SK-N-SH (cell line): Measurements from ENCODE around the gene AK2. TPM values are rescaled to one million over a fixed set of nuclear protein-coding genes. Genes with fewer than 3 reads are reported as not detected.
"Not testable (repeated sequence)": the region's sequence is repeated elsewhere in the genome, so short reads cannot be mapped to it uniquely, and the experiment has no call there.

Source experiments
- CTCF ChIA-PET: fragments of 300-600, 350-600 bp; formaldehyde crosslinking; extraction: SDS; loops from one replicate; lab custom pipeline; 2021; lab: Yijun Ruan, JAX
- POLR2A ChIA-PET: fragments of 350-600 bp; sonication (Branson Sonifier 250); formaldehyde crosslinking; extraction: SDS; loops from one replicate; lab custom pipeline; 2020; ENCODE audit warnings: antibody characterized with exemption, inconsistent platforms; lab: Yijun Ruan, JAX
- DNase-seq: peaks from one replicate; pipeline ENCODE4 v3.0.0; 2012
- H2AFZ ChIP-seq: fragments of 200-600 bp; sonication (generic); 2 replicates; pipeline ENCODE4 v1.8.1; 2016; ENCODE audit warnings: antibody characterized with exemption, mild to moderate bottlenecking, low read depth
- H3F3A ChIP-seq: fragments of 200-600 bp; sonication (generic); replicated peaks from 2 replicates; pipeline ENCODE3; 2016; ENCODE audit warnings: antibody characterized with exemption, mild to moderate bottlenecking; ENCODE audit not compliant: insufficient read depth
- H3K27ac ChIP-seq, 2 experiments: fragments of 200-500 bp in 1 of 2; fragments of 200-600 bp in 1 of 2; sonication (Bioruptor generic) in 1 of 2; sonication (generic), shearing (Covaris generic) in 1 of 2; 2 replicates each; pipeline versions ENCODE4 v1.5.1 to v1.6.1; 2014 to 2016; ENCODE audit warnings: low read depth in 2 of 2, inconsistent platforms in 1 of 2, low read length in 1 of 2, mild to moderate bottlenecking in 1 of 2, mixed read lengths in 1 of 2
- H3K27me3 ChIP-seq: fragments of 200-600 bp; sonication (generic), shearing (Covaris generic); 2 replicates; pipeline ENCODE4 v1.6.1; 2016; ENCODE audit warnings: mixed run types; ENCODE audit not compliant: insufficient read depth
- H3K36me3 ChIP-seq, 2 experiments: fragments of 200-500 bp in 1 of 2; fragments of 200-600 bp in 1 of 2; sonication (Bioruptor generic) in 1 of 2; sonication (generic) in 1 of 2; replicated peaks in 1 of 2; 2 replicates each; pipeline versions ENCODE3 to v1.5.1; 2014 to 2016; ENCODE audit warnings: low read length in 1 of 2, mild to moderate bottlenecking in 1 of 2; ENCODE audit not compliant: insufficient read depth in 2 of 2, control insufficient read depth in 1 of 2
- H3K4me1 ChIP-seq, 2 experiments: fragments of 200-500 bp in 1 of 2; fragments of 200-600 bp in 1 of 2; sonication (Bioruptor generic) in 1 of 2; sonication (generic), shearing (Covaris generic) in 1 of 2; 2 replicates each; pipeline versions ENCODE4 v1.5.1 to v1.6.1; 2014 to 2016; ENCODE audit warnings: low read depth in 1 of 2, low read length in 1 of 2, mixed run types in 1 of 2; ENCODE audit not compliant: insufficient read depth in 2 of 2, control insufficient read depth in 1 of 2
- H3K4me2 ChIP-seq: fragments of 200-600 bp; sonication (generic), shearing (Covaris generic); 2 replicates; pipeline ENCODE4 v1.6.1; 2017; ENCODE audit warnings: mixed run types
- H3K4me3 ChIP-seq, 2 experiments: fragments of 200-500 bp in 1 of 2; fragments of 200-600 bp in 1 of 2; sonication (Bioruptor generic) in 1 of 2; sonication (generic), shearing (Covaris generic) in 1 of 2; 2 replicates each; pipeline versions ENCODE4 v1.5.1 to v1.8.1; 2014 to 2016; ENCODE audit warnings: low read depth in 2 of 2, inconsistent platforms in 1 of 2, low read length in 1 of 2, mild to moderate bottlenecking in 1 of 2, mixed read lengths in 1 of 2, moderate library complexity in 1 of 2
- H3K79me2 ChIP-seq: fragments of 200-600 bp; sonication (generic); 2 replicates; pipeline ENCODE4 v1.8.1; 2017; ENCODE audit warnings: mild to moderate bottlenecking; ENCODE audit not compliant: insufficient read depth
- H3K9ac ChIP-seq: fragments of 200-600 bp; sonication (generic); 2 replicates; pipeline ENCODE4 v1.6.1; 2017; ENCODE audit warnings: mixed run types
- H3K9me2 ChIP-seq: fragments of 200-600 bp; sonication (generic); 2 replicates; pipeline ENCODE4 v1.6.1; 2017; ENCODE audit warnings: mixed run types
- H3K9me3 ChIP-seq: fragments of 200-600 bp; sonication (generic); 2 replicates; pipeline ENCODE4 v1.6.1; 2017; ENCODE audit warnings: mixed run types, mild to moderate bottlenecking, moderate library complexity
- H4K20me1 ChIP-seq: fragments of 200-600 bp; sonication (generic); 2 replicates; pipeline ENCODE4 v1.6.1; 2017; ENCODE audit warnings: mild to moderate bottlenecking, mixed run types; ENCODE audit not compliant: insufficient read depth
- GATA2 ChIP-seq: sonication (generic); formaldehyde crosslinking; IDR thresholded peaks from 2 replicates; pipeline ENCODE4 v1.5.0; 2020; ENCODE audit warnings: mild to moderate bottlenecking, missing genetic modification reagents
- JUND ChIP-seq: IDR thresholded peaks from 2 replicates; pipeline ENCODE4 v1.4.0; 2012
- MAX ChIP-seq: IDR thresholded peaks from 2 replicates; pipeline ENCODE4 v1.4.0; 2012; ENCODE audit warnings: low read depth
- RCOR1 ChIP-seq: fragments of 150-350 bp; IDR thresholded peaks from 2 replicates; pipeline ENCODE4 v1.6.1; 2017; ENCODE audit warnings: antibody characterized with exemption, low read length
- RFX5 ChIP-seq: IDR thresholded peaks from 2 replicates; pipeline ENCODE4 v1.6.1; 2012; ENCODE audit warnings: mild to moderate bottlenecking, improper control_type of control experiment, low read length
- SIN3A ChIP-seq: IDR thresholded peaks from 2 replicates; pipeline ENCODE4 v1.6.1; 2012; ENCODE audit warnings: low read depth, mild to moderate bottlenecking, low read length, moderate library complexity, borderline replicate concordance
- TEAD4 ChIP-seq: IDR thresholded peaks from 2 replicates; pipeline ENCODE4 v1.4.0; 2012; ENCODE audit warnings: mild to moderate bottlenecking, borderline replicate concordance; ENCODE audit not compliant: insufficient read depth
- USF2 ChIP-seq: fragments of 150-350 bp; IDR thresholded peaks from 2 replicates; pipeline ENCODE4 v1.6.1; 2017; ENCODE audit warnings: antibody characterized with exemption, low read length, low read depth, borderline replicate concordance
- ZBTB33 ChIP-seq: IDR thresholded peaks from 2 replicates; pipeline ENCODE4 v1.4.0; 2012; ENCODE audit warnings: low read depth, borderline replicate concordance
- WGBS: methylation state at CpG from one replicate; pipeline ENCODE4 v1.1.6; 2017; ENCODE audit warnings: low lambda C conversion rate; 5-methylcytosine and 5-hydroxymethylcytosine counted together
- polyA plus RNA-seq, 3 experiments: library from polyadenylated mRNA; depleted of rRNA; stranded (reverse); fragments of >200 nt; gene quantifications; 2 replicates each; pipeline ENCODE4 v1.2.3, GENCODE V29; 2012

AK2 gene
- polyA plus RNA-seq, 1 of the 3 experiments (the other 2 are of a cell fraction), result 191 TPM

GRCh38 chr1:32997381-32997891 lies 39.2 kb downstream of the AK2 start (continued):
- no peak for TF ChIP-seq RFX5
- no peak for TF ChIP-seq ZBTB33
- no peak; the same call in 1 of the 2 replicates for TF ChIP-seq TEAD4
- TF ChIP-seq SIN3A, result no peak
- no peak for TF ChIP-seq USF2
- TF ChIP-seq JUND, result peak; percentile 48; the same call in 1 of the 2 replicates
- TF ChIP-seq, all 33 proteins: peak for 9

- not testable (repeated sequence) for DNase-seq, H2AFZ ChIP-seq, H3K4me2 ChIP-seq, H3K4me3 ChIP-seq, H4K20me1 ChIP-seq, H3K9ac ChIP-seq, H3K9me3 ChIP-seq, H3K9me2 ChIP-seq, H3K27me3 ChIP-seq, H3K79me2 ChIP-seq, H3K36me3 ChIP-seq
- Histone ChIP-seq H3K27ac (peak overlapping the region in 1 of 2 experiments; percentile 69; a peak in 1 of 4 replicates), H3F3A (peaks cover 31% of the 10 kb centered on the region), H3K4me1 (peaks cover 22 to 23% of the 10 kb centered on the region in 2 experiments)
- POLR2A ChIA-PET, result interaction anchor here (1.0 kb wide), 1 partner anchor 16 kb away, joined by 3 read pairs; no protein-coding TSS in a partner anchor
- CTCF ChIA-PET, result interaction anchor here (1.2 to 1.4 kb wide), 3 partner anchors 14 to 62 kb away, joined by 3 to 6 read pairs (median 4); no protein-coding TSS in a partner anchor
- 99% methylated on average over 8 of the region's 8 CpGs for WGBS
Observed at GRCh38 chr1:32993324-32993636, 43.4 kb downstream of the AK2 start.

- Histone ChIP-seq H3F3A (peaks cover 26% of the 10 kb centered on the region), H3K9me2 (no peaks in the 10 kb centered on the region), H3K4me1 (peaks cover 17% of the 10 kb centered on the region in 2 experiments), H3K9ac (no peak overlapping the region; the same call in 1 of the 2 replicates), H2AFZ (no peak overlapping the region), H3K9me3 (no peaks in the 10 kb centered on the region), H3K36me3 (no peaks in the 10 kb centered on the region), H3K27me3 (no peaks in the 10 kb centered on the region), H3K79me2 (no peaks in the 10 kb centered on the region), H4K20me1 (no peaks in the 10 kb centered on the region), H3K4me2 (peak overlapping the region; percentile 24; the same call in 1 of the 2 replicates), H3K4me3 (no peak overlapping the region), H3K27ac (peak overlapping the region; percentile 43 to 69; a peak in 3 of 4 replicates)
- POLR2A ChIA-PET, result no interaction called here
- whole genome bisulfite sequencing, result 98% methylated on average over 5 of the region's 7 CpGs
- TF ChIP-seq TEAD4 (no peak), MAX (0 out of 2 replicates have a peak, but pooled peaks have one; percentile 17), RCOR1 (no peak), GATA2 (CRISPR knock-in tag) (no peak)
- no peak for DNase-seq
- CTCF ChIA-PET, result interaction anchor here (0.7 to 1.3 kb wide), 5 partner anchors 10 to 62 kb away, joined by 3 to 8 read pairs (median 4); no protein-coding TSS in a partner anchor
Observed at GRCh38 chr1:32992489-32993323, 44.0 kb downstream of the AK2 start.
